ENCODE measurements around the gene MAPK8IP3.

DNA sequence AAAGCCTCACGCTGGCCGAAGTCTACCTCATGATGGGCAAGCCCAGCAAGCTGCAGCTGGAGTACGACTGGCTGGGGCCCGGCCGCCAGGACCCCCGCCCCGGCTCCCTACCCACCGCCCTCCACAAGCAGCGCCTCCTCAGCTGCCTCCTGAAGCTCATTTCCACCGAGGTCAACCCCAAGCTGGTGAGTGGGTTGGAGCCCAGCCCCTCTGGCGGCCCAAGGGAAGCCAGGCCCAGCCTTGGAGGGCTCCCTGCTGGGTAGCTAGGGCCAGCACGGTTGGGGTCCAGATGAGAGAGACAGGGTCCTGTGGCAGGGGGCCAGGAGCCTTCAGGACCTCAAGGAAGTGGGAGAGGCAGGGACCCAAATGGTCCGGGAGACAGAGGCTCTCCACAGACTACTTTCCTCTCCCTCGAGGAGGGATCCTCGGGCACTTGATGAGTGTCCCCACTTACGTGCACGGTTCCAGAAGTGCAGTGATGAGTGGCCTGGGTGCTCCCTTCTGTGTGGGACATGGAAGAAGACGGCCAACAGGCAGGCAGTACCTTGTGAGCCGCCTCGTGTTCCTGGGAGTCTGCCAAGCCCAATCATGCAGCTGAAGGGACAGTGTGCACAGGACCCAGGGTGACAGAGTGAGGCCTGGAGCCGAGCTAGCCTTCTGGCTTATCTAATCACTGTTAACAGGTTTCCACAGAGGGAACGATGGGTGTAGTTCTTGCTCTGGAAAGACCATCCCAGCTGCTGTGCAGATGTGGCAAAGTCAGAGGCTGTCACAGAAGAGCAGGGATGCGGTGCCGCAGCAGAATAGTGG lies 49.0 kb upstream of the MAPK8IP3 start:
- TF ChIP-seq, protein P1, sequence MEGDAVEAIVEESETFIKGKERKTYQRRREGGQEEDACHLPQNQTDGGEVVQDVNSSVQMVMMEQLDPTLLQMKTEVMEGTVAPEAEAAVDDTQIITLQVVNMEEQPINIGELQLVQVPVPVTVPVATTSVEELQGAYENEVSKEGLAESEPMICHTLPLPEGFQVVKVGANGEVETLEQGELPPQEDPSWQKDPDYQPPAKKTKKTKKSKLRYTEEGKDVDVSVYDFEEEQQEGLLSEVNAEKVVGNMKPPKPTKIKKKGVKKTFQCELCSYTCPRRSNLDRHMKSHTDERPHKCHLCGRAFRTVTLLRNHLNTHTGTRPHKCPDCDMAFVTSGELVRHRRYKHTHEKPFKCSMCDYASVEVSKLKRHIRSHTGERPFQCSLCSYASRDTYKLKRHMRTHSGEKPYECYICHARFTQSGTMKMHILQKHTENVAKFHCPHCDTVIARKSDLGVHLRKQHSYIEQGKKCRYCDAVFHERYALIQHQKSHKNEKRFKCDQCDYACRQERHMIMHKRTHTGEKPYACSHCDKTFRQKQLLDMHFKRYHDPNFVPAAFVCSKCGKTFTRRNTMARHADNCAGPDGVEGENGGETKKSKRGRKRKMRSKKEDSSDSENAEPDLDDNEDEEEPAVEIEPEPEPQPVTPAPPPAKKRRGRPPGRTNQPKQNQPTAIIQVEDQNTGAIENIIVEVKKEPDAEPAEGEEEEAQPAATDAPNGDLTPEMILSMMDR (IDR thresholded peaks at IDR 0.05; ENCODE audit: low read depth, low read length, poor library complexity, severe bottlenecking), result no peak
- TF ChIP-seq EZH2phosphoT487 (IDR thresholded peaks at IDR 0.05; ENCODE audit: borderline replicate concordance, low read length), result no peak

All from DOHH2 (cell line).